Measurements from ENCODE around the gene DOC2B. TPM values are rescaled to one million over a fixed set of nuclear protein-coding genes. Genes with fewer than 3 reads are reported as not detected.

The DOC2B gene
- not detected in 2 replicates for total RNA-seq (2011; cell fraction: chromatin; rRNA removed; ENCODE audit: low replicate concordance)
- not detected in 2 replicates for total RNA-seq (2011; cell fraction: nucleolus; rRNA removed)
- total RNA-seq (2011; cell fraction: nucleoplasm; rRNA removed) = not detected in 2 replicates
- total RNA-seq (2014; rRNA removed) (not detected in 2 replicates), total RNA-seq (2014; rRNA removed; fragmentation: Illumina TruSeq; extraction: Trizol) (not detected in 2 replicates), total RNA-seq (2015; rRNA removed; fragmentation: Illumina TruSeq; extraction: Trizol) (not detected in 2 replicates), total RNA-seq (2021) (0.02 TPM in 1 of 2 replicates, not detected in the other), polyA plus RNA-seq (2011; rRNA removed) (not detected in 2 replicates), polyA plus RNA-seq (2014; fragmentation: Illumina TruSeq; extraction: Trizol) (not detected in 2 replicates), polyA plus RNA-seq (2014; fragmentation: Nextera tagmentation; extraction: Ambion mirVana) (not detected), polyA plus RNA-seq (2014; rRNA removed) (not detected in 2 replicates), polyA minus RNA-seq (2011; rRNA and poly(A)+ RNA removed) (not detected in 2 replicates), Bru-seq, nascent RNA (not detected), BruChase-seq, experiment 1, labeled RNA remaining after a 2-hour chase (not detected), BruChase-seq, experiment 2, labeled RNA remaining after a 6-hour chase (not detected)
- 0.01 TPM in 1 of 2 replicates, not detected in the other for polyA plus RNA-seq (2011; cell fraction: cytosol; rRNA removed)
- polyA plus RNA-seq (2011; cell fraction: nucleus; rRNA removed) = not detected in 2 replicates
- 0.01 TPM in 1 of 2 replicates, not detected in the other for polyA plus RNA-seq (2012)
- polyA minus RNA-seq (2011; cell fraction: cytosol; rRNA and poly(A)+ RNA removed) = not detected in 2 replicates
- not detected in 2 replicates for polyA minus RNA-seq (2011; cell fraction: nucleus; rRNA and poly(A)+ RNA removed)
- long read RNA-seq, experiment 1 = 0 reads
- long read RNA-seq, experiment 2 = 0 reads
- long read RNA-seq, experiment 3 = 0 reads

GRCh38 chr17:181245-182049 lies at the start of gene DOC2B:
TSS of gene DOC2B (minus strand) at chr17:181650. CDS start at chr17:181479, 171 bp downstream.
- no TSS peak for BruUV-seq (replicated peaks)
- Histone ChIP-seq H3K36me3 (ENCODE audit: control insufficient read depth, insufficient read depth, low read length) (no peaks in the 10 kb centered on the region), H3K79me2 (ENCODE audit: control insufficient read depth, insufficient read depth, low read length) (no peaks in the 10 kb centered on the region), H3K4me3 (no peak within 1 kb of the TSS), H3K9me3 (replicated peaks; ENCODE audit: control insufficient read depth, insufficient read depth, low read depth, low read length) (no peaks in the 10 kb centered on the region), H4K20me1 (replicated peaks; ENCODE audit: control insufficient read depth, insufficient read depth, low read length) (no peaks in the 10 kb centered on the region), H2AFZ (ENCODE audit: low read depth, low read length) (no peak within 1 kb of the TSS), H3K4me1 (replicated peaks in 1 of 2; ENCODE audit: control insufficient read depth in 2 of 2, insufficient read depth in 2 of 2, low read length in 2 of 2) (no peaks in the 10 kb centered on the region), H3K27me3 (ENCODE audit: control insufficient read depth in 2 of 2, insufficient read depth in 2 of 2, low read length in 2 of 2) (peaks cover 0 to 19% of the 10 kb centered on the region in 2 experiments; a peak in 2 of 5 replicates), H3K4me2 (ENCODE audit: insufficient read depth, low read length) (no peak within 1 kb of the TSS), H3K27ac (ENCODE audit: extremely low read depth, low read depth, low read length) (no peak within 1 kb of the TSS), H3K9ac (ENCODE audit: insufficient read depth in 1 of 2, low read depth in 2 of 2, low read length in 2 of 2) (no peak within 1 kb of the TSS), H3K9me1 (ENCODE audit: control insufficient read depth, insufficient read depth, low read length) (no peaks in the 10 kb centered on the region)
- DNase-seq (ENCODE audit: extremely low read depth in 1 of 4, low spot score in 3 of 4) (no peak), ATAC-seq (no peak), FAIRE-seq (no peak)
- in situ Hi-C loops (cut with MboI) (no loop called here), intact Hi-C loops (cut with micrococcal nuclease) (no loop called here)
- WGBS (ENCODE audit: insufficient coverage, low coverage, missing lambda C conversion rate) = 82% methylated on average over 7 of the region's 120 CpGs
- ChIA-PET CTCF (ENCODE audit: low intra/inter-chr PET ratio) (no interaction called here), POLR2A (no interaction called here)
- TF ChIP-seq ZNF217 (CRISPR knock-in tag; IDR thresholded peaks at IDR 0.05) = no peak
- no peak for TF ChIP-seq E2F5 (CRISPR knock-in tag; IDR thresholded peaks at IDR 0.05)
- no peak for TF ChIP-seq HMBOX1 (IDR thresholded peaks at IDR 0.05)
- no peak for TF ChIP-seq ZKSCAN8 (CRISPR knock-in tag; IDR thresholded peaks at IDR 0.05)
- no peak for TF ChIP-seq ZNF668 (CRISPR knock-in tag; IDR thresholded peaks at IDR 0.05)
- TF ChIP-seq SETDB1 (IDR thresholded peaks at IDR 0.05; ENCODE audit: low read length) = no peak
- no peak for TF ChIP-seq POLR3A (IDR thresholded peaks at IDR 0.05; ENCODE audit: borderline replicate concordance, extremely low read depth, insufficient read depth, insufficient read length)
- TF ChIP-seq BHLHE40 (IDR thresholded peaks at IDR 0.05; ENCODE audit: low read length) = no peak
